ENCODE results near the gene SCFD2. TPM values are rescaled to one million over a fixed set of nuclear protein-coding genes. Genes with fewer than 3 reads are reported as not detected.

SCFD2 gene
- total and polyA plus RNA-seq, 7 donors = 3.7 to 16.6 (median 10.7) TPM

- Histone ChIP-seq H3K9me3 (peaks cover 0 to 1% (median 0%) of the 10 kb centered on the region in 4 donors), H3K36me3 (no peaks in the 10 kb centered on the region), H3K4me3 (no peak overlapping the region), H3K27me3 (no peaks in the 10 kb centered on the region), H3K27ac (no peak overlapping the region), H3K4me1 (no peaks in the 10 kb centered on the region)
- TF ChIP-seq EP300 (IDR thresholded peaks at IDR 0.05) = no peak
- no peak for TF ChIP-seq POLR2AphosphoS5 (IDR thresholded peaks at IDR 0.05)
- TF ChIP-seq POLR2A (IDR thresholded peaks at IDR 0.05) = no peak
- TF ChIP-seq CTCF (IDR thresholded peaks at IDR 0.05) = no peak
- WGBS, 2 donors = 69 to 78% methylated on average over 2 of the region's 2 CpGs
- DNase-seq = no peak
- intact Hi-C loops (cut with DNase I) = no loop called here
Observed at GRCh38 chr4:52889778-52890520, 475.9 kb downstream of the SCFD2 start.

- H3K4me1 ChIP-seq = no peaks in the 10 kb centered on the region
- peaks cover 0 to 3% (median 0%) of the 10 kb centered on the region in 4 donors for H3K36me3 ChIP-seq
- no peak for DNase-seq
- H3K27me3 ChIP-seq = no peaks in the 10 kb centered on the region
- H3K27ac ChIP-seq = no peak overlapping the region
- intact Hi-C loops (cut with DNase I) = no loop called here
- 18 to 72% methylated on average over 2 of the region's 2 CpGs for WGBS, 2 donors
- TF ChIP-seq EP300 (IDR thresholded peaks at IDR 0.05) = no peak
- no peak for TF ChIP-seq CTCF (IDR thresholded peaks at IDR 0.05)
- no peak for TF ChIP-seq POLR2A (IDR thresholded peaks at IDR 0.05)
- no peak for TF ChIP-seq POLR2AphosphoS5 (IDR thresholded peaks at IDR 0.05)
- no peak overlapping the region for H3K4me3 ChIP-seq
- peaks cover 0 to 1% (median 0%) of the 10 kb centered on the region in 4 donors for H3K9me3 ChIP-seq
Observed at GRCh38 chr4:52889354-52889753, 476.5 kb downstream of the SCFD2 start.

DNA sequence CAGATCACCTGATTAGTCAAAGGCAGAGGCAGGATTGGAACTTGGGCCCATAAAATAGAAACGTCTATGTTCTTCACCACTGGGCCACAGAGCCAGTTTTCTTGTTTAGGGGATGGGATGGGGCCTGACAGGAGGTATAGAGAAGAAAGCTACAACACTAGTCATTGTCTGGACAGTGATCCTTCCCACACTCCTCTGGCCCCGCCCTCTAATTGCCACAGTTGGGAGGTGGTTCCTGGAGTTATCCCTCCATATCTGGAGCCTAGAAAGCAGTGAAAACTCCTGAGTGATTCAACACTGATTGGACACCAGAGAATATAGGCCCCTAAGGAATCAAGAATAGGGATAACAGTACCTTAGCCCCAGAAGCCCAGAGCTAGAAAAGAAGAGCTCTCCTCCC is 480.9 kb downstream of the SCFD2 start:
- Histone ChIP-seq H3K36me3 (peaks cover 0 to 4% (median 0%) of the 10 kb centered on the region in 4 donors), H3K27ac (no peak overlapping the region), H3K27me3 (no peaks in the 10 kb centered on the region), H3K9me3 (peaks cover 0 to 1% (median 0%) of the 10 kb centered on the region in 4 donors), H3K4me3 (no peak overlapping the region), H3K4me1 (no peaks in the 10 kb centered on the region)
- DNase-seq = no peak
- intact Hi-C loops (cut with DNase I) = no loop called here
- no peak for TF ChIP-seq POLR2AphosphoS5 (IDR thresholded peaks at IDR 0.05)
- no peak for TF ChIP-seq EP300 (IDR thresholded peaks at IDR 0.05)
- TF ChIP-seq POLR2A (IDR thresholded peaks at IDR 0.05) = no peak
- no peak for TF ChIP-seq CTCF (IDR thresholded peaks at IDR 0.05)
- 63 to 84% methylated on average over 2 of the region's 2 CpGs for WGBS, 2 donors

DNA sequence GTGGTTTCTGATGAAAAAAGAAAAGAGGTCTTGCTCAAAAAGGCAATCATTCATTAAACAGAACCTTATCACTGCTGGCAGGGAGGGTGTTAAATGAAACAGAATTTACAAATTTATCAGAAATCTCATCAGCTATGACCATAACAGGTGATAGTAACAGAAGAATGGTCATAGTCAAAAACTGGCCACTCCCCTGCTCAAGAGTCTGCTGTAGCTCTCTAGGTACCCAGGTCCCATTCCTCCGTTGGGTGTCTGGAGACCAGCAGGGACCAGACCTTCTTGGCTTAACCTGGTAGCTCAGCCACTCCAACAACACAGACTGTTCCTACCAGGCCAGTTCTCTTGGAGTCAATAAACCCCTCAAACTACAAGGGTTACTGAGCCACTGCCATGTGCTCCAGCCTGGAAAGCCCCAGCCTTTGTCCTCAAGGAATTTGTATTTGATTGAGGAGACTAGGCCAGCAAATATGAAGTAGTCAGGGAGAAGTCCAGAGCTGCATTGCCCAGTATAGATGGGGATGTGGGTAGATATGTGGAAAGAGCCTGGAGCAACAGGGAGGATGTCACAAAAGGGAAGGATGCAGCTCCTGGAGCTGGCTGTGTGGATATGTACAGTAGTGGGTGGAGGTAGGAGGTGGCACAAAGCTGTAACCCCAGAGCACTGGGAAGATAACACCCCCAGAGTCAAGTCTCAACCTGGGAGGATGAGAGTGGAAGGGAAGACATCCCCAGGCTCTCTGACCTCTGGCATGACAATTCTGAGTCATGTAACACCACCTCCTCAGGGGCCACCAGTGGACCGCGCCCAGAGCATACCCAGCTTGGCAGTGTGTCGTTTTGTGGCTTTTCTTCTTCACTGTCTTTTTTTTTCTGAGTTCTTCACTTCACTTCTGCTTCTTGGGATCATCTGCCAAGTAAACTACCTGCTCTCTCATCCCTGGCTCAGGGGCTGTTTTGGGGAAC is 481.9 kb downstream of the SCFD2 start:
- WGBS, 2 donors = 86 to 92% methylated on average over 4 of the region's 4 CpGs

More for the DNA sequence above, 481.9 kb downstream of the SCFD2 start:
- Histone ChIP-seq H3K27ac (no peak overlapping the region), H3K9me3 (peaks cover 0 to 1% (median 0%) of the 10 kb centered on the region in 4 donors), H3K36me3 (peaks cover 0 to 4% (median 0%) of the 10 kb centered on the region in 4 donors), H3K4me3 (no peak overlapping the region), H3K4me1 (no peaks in the 10 kb centered on the region), H3K27me3 (no peaks in the 10 kb centered on the region)
- TF ChIP-seq POLR2AphosphoS5 (IDR thresholded peaks at IDR 0.05) (no peak), POLR2A (IDR thresholded peaks at IDR 0.05) (no peak), EP300 (IDR thresholded peaks at IDR 0.05) (no peak), CTCF (IDR thresholded peaks at IDR 0.05) (no peak)
- intact Hi-C loops (cut with DNase I) = no loop called here
- no peak for DNase-seq

All from sigmoid colon (tissue), 7 donors.